ENCODE measurements around the gene IL15RA. TPM values are rescaled to one million over a fixed set of nuclear protein-coding genes. Genes with fewer than 3 reads are reported as not detected.

Gene IL15RA
- total RNA-seq, 4 donors from 2014 or later: 19.4 to 38.0 (median 34.9) TPM

DNA sequence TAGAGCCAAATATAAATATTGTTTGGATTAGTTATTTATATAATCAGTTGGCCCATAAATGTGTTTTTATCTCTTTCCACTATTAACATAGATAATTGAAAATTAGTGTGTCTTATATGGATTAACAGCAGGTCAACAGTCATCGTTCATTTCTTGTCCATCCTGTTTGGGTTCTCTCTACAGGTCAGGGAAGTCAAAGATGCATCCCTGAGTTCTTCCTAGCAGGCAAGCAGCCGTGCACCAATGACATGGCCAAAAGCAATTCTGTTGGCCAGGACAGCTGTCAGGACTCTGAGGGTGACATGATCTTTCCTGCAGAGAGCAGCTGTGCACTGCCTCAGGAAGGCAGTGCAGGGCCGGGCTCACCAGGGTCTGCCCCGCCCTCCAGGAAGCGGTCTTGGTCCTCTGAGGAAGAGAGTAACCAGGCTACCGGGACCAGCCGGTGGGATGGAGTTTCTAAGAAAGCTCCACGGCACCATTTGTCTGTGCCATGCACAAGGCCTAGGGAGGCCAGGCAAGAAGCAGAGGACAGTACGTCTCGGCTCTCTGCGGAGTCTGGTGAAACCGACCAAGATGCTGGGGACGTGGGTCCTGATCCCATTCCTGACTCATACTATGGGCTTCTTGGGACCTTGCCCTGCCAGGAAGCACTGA lies 71.4 kb downstream of the IL15RA start:
- no peak for DNase-seq

DNA sequence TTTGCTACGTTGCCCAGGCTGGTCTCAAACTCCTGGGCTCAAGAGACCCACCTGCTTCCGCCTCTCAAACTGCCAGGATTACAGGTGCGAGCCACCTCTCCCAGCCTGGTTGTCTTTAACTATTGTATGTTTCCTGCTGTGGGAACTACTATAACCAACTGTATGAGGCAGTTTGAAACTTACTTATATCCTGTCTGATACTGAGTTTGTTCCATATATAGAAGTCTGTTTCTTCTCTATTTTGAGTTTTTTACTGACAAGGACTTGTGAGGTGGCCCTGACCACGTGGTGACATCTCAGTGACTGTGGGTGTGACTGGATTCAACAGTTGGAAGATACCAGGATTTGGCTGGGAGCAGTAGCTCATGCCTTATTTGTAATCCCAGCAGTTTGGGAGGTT lies 73.1 kb downstream of the IL15RA start:
- TF ChIP-seq, protein P1, sequence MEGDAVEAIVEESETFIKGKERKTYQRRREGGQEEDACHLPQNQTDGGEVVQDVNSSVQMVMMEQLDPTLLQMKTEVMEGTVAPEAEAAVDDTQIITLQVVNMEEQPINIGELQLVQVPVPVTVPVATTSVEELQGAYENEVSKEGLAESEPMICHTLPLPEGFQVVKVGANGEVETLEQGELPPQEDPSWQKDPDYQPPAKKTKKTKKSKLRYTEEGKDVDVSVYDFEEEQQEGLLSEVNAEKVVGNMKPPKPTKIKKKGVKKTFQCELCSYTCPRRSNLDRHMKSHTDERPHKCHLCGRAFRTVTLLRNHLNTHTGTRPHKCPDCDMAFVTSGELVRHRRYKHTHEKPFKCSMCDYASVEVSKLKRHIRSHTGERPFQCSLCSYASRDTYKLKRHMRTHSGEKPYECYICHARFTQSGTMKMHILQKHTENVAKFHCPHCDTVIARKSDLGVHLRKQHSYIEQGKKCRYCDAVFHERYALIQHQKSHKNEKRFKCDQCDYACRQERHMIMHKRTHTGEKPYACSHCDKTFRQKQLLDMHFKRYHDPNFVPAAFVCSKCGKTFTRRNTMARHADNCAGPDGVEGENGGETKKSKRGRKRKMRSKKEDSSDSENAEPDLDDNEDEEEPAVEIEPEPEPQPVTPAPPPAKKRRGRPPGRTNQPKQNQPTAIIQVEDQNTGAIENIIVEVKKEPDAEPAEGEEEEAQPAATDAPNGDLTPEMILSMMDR (IDR thresholded peaks at IDR 0.05): no peak
- no peak for TF ChIP-seq POLR2A (IDR thresholded peaks at IDR 0.05)
- Histone ChIP-seq H3K9me3 (no peaks in the 10 kb centered on the region), H3K27me3 (no peaks in the 10 kb centered on the region), H3K36me3 (peaks cover 0 to 31% (median 0%) of the 10 kb centered on the region in 3 donors), H3K4me1 (no peaks in the 10 kb centered on the region), H3K27ac (no peak overlapping the region), H3K4me3 (no peak overlapping the region)
- peak in 1 of 3 donors; percentile 41 for DNase-seq

More for the DNA sequence above, 71.4 kb downstream of the IL15RA start:
- Histone ChIP-seq H3K9me3 (no peaks in the 10 kb centered on the region), H3K27ac (peak overlapping the region in 1 of 4 donors; percentile 23), H3K4me1 (no peaks in the 10 kb centered on the region), H3K27me3 (no peaks in the 10 kb centered on the region), H3K4me3 (no peak overlapping the region), H3K36me3 (peaks cover 0 to 49% (median 0%) of the 10 kb centered on the region in 3 donors)
- TF ChIP-seq, protein P1 (IDR thresholded peaks at IDR 0.05): no peak
- no peak for TF ChIP-seq POLR2A (IDR thresholded peaks at IDR 0.05)

DNA sequence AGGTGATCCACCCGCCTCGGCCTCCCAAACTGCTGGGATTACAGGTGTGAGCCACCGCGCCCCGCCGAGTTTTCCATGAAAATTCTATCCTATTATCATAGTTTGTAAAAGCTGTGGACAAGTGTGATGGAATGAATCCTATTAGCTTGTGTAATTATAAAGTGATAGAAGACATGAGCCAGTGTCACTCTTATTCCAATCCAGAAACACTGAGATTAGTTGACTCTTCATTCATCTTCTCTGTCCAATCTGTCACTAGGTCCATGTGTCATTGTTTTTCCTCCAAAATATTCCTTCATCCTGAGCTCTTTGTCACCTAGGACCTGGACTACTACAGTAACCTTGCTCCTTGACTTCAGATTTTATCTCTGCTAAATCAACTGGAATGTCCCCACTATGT lies 73.8 kb downstream of the IL15RA start:
- H3K4me3 ChIP-seq: no peak overlapping the region
- no peaks in the 10 kb centered on the region for H3K27me3 ChIP-seq
- no peak for DNase-seq
- H3K9me3 ChIP-seq: no peaks in the 10 kb centered on the region
- TF ChIP-seq, protein P1 (IDR thresholded peaks at IDR 0.05): no peak
- TF ChIP-seq POLR2A (IDR thresholded peaks at IDR 0.05): no peak
- H3K36me3 ChIP-seq: peaks cover 0 to 25% (median 0%) of the 10 kb centered on the region in 3 donors
- H3K27ac ChIP-seq: no peak overlapping the region
- no peaks in the 10 kb centered on the region for H3K4me1 ChIP-seq

DNA sequence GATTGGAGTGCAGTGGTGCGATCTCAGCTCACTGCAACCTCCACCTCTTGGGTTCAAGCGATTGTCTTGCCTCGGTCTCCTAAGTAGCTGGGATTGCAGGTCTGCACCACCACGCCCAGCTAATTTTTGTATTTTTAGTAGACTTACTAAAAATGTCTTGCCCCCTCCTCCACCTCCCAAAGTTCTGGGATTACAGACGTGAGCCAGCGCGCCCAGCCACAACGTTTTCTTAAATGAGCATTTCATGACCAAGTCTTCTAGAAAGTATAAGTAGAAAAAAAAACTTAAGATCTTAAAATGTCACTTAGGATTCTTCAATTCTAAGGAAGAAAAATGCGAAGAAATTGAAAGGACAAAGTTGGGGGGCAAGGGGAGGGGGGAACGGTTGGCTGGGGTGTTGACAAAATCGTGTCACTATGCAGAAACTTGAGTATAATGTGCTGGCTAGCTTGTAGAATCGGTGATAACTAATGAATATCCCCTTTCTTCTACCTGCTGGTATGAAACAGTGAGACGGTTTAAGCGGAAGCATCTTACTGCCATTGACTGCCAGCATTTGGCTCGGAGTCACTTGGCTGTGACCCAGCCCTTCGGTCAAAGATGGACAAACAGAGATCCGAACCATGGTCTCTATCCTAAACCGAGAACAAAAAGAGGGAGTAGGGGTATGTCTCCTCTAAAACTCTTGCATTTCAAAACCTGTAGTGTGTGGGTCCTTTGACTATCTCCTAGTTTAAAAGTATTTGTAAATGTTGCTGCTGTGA lies 74.7 kb downstream of the IL15RA start:
- H3K9me3 ChIP-seq: no peaks in the 10 kb centered on the region
- no peak overlapping the region for H3K4me3 ChIP-seq
- peaks cover 0 to 24% (median 0%) of the 10 kb centered on the region in 3 donors for H3K36me3 ChIP-seq
- DNase-seq: peak in 1 of 3 donors; percentile 6
- H3K27ac ChIP-seq: no peak overlapping the region
- no peak for TF ChIP-seq POLR2A (IDR thresholded peaks at IDR 0.05)
- TF ChIP-seq, protein P1 (IDR thresholded peaks at IDR 0.05): no peak
- H3K4me1 ChIP-seq: no peaks in the 10 kb centered on the region
- no peaks in the 10 kb centered on the region for H3K27me3 ChIP-seq

Small RNAs within 50 kb of the gene (small RNA-seq; reads per million reads assigned to genes)
- 0 reads per million in 2 donors for gene RF00397

Other genes starting within 250 kb of the IL15RA start
- gene GDI2, start 164.1 kb downstream of the IL15RA start, total RNA-seq: 100 to 1,000 TPM; 182 to 326 (median 260) TPM
- gene ANKRD16, start 87.7 kb downstream of the IL15RA start, total RNA-seq: 10 to 100 TPM in 3 of 4 donors, 1 to 10 TPM in 1; 5.3 to 15.3 (median 11.9) TPM
- 100 to 1,000 TPM; 101 to 169 (median 138) TPM for gene FBH1, start 87.3 kb downstream of the IL15RA start, total RNA-seq
- gene IL2RA, start 84.8 kb upstream of the IL15RA start, total RNA-seq: 10 to 100 TPM in 1 of 4 donors, 1 to 10 TPM in 2, under 1 TPM in 1; 0.70 to 16.5 (median 1.9) TPM
- 100 to 1,000 TPM in 2 of 4 donors, 10 to 100 TPM in 2; 66.4 to 166 (median 101) TPM for gene RBM17, start 111.5 kb upstream of the IL15RA start, total RNA-seq
- gene PFKFB3, start 225.4 kb upstream of the IL15RA start, total RNA-seq: 10 to 100 TPM; 15.2 to 85.0 (median 36.6) TPM